H9 (cell line): ENCODE results near the gene ETFB. TPM values are rescaled to one million over a fixed set of nuclear protein-coding genes. Genes with fewer than 3 reads are reported as not detected.

Source experiments
- DNase-seq: peaks from one replicate; pipeline ENCODE4 v3.0.0-alpha.2; 2017
- H2AFZ ChIP-seq: one replicate; pipeline ENCODE4 v1.6.1; 2013; ENCODE audit warnings: mild to moderate bottlenecking, low read length, control low read depth, moderate library complexity
- H2AK5ac ChIP-seq: 2 replicates; pipeline ENCODE4 v1.6.1; 2013; ENCODE audit warnings: low read length, control low read depth, mixed read lengths; ENCODE audit not compliant: insufficient read length
- H2BK120ac ChIP-seq: one replicate; pipeline ENCODE4 v1.6.1; 2013; ENCODE audit warnings: low read depth, mild to moderate bottlenecking, low read length, control low read depth, inconsistent platforms; ENCODE audit not compliant: poor library complexity, severe bottlenecking
- H2BK12ac ChIP-seq: 2 replicates; pipeline ENCODE4 v1.6.1; 2013; ENCODE audit warnings: low read length, control low read depth, mixed read lengths, low read depth; ENCODE audit not compliant: insufficient read length
- H2BK15ac ChIP-seq: 2 replicates; pipeline ENCODE4 v1.6.1; 2013; ENCODE audit warnings: low read depth, low read length, control low read depth
- H2BK20ac ChIP-seq: one replicate; pipeline ENCODE4 v1.6.1; 2013; ENCODE audit warnings: low read depth, mild to moderate bottlenecking, low read length, control low read depth, inconsistent platforms; ENCODE audit not compliant: poor library complexity, severe bottlenecking
- H2BK5ac ChIP-seq: 2 replicates; pipeline ENCODE4 v1.6.1; 2013; ENCODE audit warnings: low read length, control low read depth, mixed read lengths; ENCODE audit not compliant: insufficient read length
- H3K14ac ChIP-seq: 2 replicates; pipeline ENCODE4 v1.6.1; 2013; ENCODE audit warnings: low read length, control low read depth; ENCODE audit not compliant: insufficient read depth
- H3K18ac ChIP-seq: 2 replicates; pipeline ENCODE4 v1.6.1; 2013; ENCODE audit warnings: low read depth, mild to moderate bottlenecking, mixed read lengths, low read length, control low read depth; ENCODE audit not compliant: insufficient read length
- H3K23ac ChIP-seq: 2 replicates; pipeline ENCODE4 v1.6.1; 2013; ENCODE audit warnings: low read length, control low read depth, mixed read lengths, low read depth; ENCODE audit not compliant: insufficient read length
- H3K23me2 ChIP-seq: 2 replicates; pipeline ENCODE4 v1.6.1; 2013; ENCODE audit warnings: low read depth, mild to moderate bottlenecking, mixed read lengths, low read length, control low read depth; ENCODE audit not compliant: insufficient read length, poor library complexity, severe bottlenecking
- H3K27ac ChIP-seq: 2 replicates; pipeline ENCODE4 v1.5.1; 2013; ENCODE audit warnings: low read length, control low read depth, mixed read lengths, low read depth; ENCODE audit not compliant: insufficient read length
- H3K27me3 ChIP-seq: 2 replicates; pipeline ENCODE4 v1.6.1; 2013; ENCODE audit warnings: low read length, control low read depth, inconsistent platforms; ENCODE audit not compliant: insufficient read depth
- H3K4ac ChIP-seq: 2 replicates; pipeline ENCODE4 v1.6.1; 2013; ENCODE audit warnings: low read depth, mild to moderate bottlenecking, control low read depth, inconsistent platforms, low read length, moderate library complexity
- H3K4me1 ChIP-seq: 2 replicates; pipeline ENCODE4 v1.6.1; 2013; ENCODE audit warnings: low read length, control low read depth, inconsistent platforms; ENCODE audit not compliant: insufficient read depth
- H3K4me2 ChIP-seq: 2 replicates; pipeline ENCODE4 v1.6.1; 2013; ENCODE audit warnings: low read length, control low read depth, mixed read lengths; ENCODE audit not compliant: insufficient read length, insufficient read depth
- H3K56ac ChIP-seq: 2 replicates; pipeline ENCODE4 v1.6.1; 2013; ENCODE audit warnings: low read depth, mild to moderate bottlenecking, mixed read lengths, low read length, control low read depth; ENCODE audit not compliant: insufficient read length
- H3K79me1 ChIP-seq: 2 replicates; pipeline ENCODE4 v1.6.1; 2013; ENCODE audit warnings: low read depth, mild to moderate bottlenecking, moderate library complexity, low read length, control low read depth, inconsistent platforms; ENCODE audit not compliant: insufficient read depth, poor library complexity, severe bottlenecking
- H3K79me2 ChIP-seq: 2 replicates; pipeline ENCODE4 v1.6.1; 2013; ENCODE audit warnings: low read length, control low read depth, inconsistent platforms; ENCODE audit not compliant: insufficient read depth
- H3K9ac ChIP-seq: 2 replicates; pipeline ENCODE4 v1.6.1; 2013; ENCODE audit warnings: low read length, control low read depth, mixed read lengths; ENCODE audit not compliant: insufficient read length; ENCODE audit errors: extremely low read depth
- H3K9me3 ChIP-seq: one replicate; pipeline ENCODE4 v1.6.1; 2013; ENCODE audit warnings: low read depth, low read length, inconsistent platforms; ENCODE audit not compliant: control insufficient read depth
- H3T11ph ChIP-seq: one replicate; pipeline ENCODE4 v1.6.1; 2013; ENCODE audit warnings: mild to moderate bottlenecking, low read length, control low read depth, inconsistent platforms
- H4K20me1 ChIP-seq: one replicate; pipeline ENCODE4 v1.6.1; 2013; ENCODE audit not compliant: control insufficient read depth, insufficient read length, insufficient read depth
- H4K5ac ChIP-seq: 2 replicates; pipeline ENCODE4 v1.6.1; 2013; ENCODE audit warnings: low read depth, mild to moderate bottlenecking, mixed read lengths, low read length, control low read depth; ENCODE audit not compliant: insufficient read length
- H4K8ac ChIP-seq: replicated peaks from 2 replicates; pipeline ENCODE4 v1.6.1; 2013; ENCODE audit warnings: low read length, control low read depth, mixed read lengths, low read depth; ENCODE audit not compliant: insufficient read length
- H4K91ac ChIP-seq: 2 replicates; pipeline ENCODE4 v1.6.1; 2013; ENCODE audit warnings: low read depth, mild to moderate bottlenecking, moderate library complexity, mixed read lengths, low read length, control low read depth; ENCODE audit not compliant: insufficient read length
- H3K27ac Mint-ChIP-seq, 3 experiments: 2 replicates in 2 of 3; 3 replicates in 1 of 3; pipeline ENCODE4 v1.8.0; 2020 to 2021; ENCODE audit warnings: mixed read lengths in 3 of 3, mild to moderate bottlenecking in 1 of 3, moderate library complexity in 1 of 3
- H3K27me3 Mint-ChIP-seq: 2 replicates; pipeline ENCODE4 v1.8.0; 2021; ENCODE audit warnings: low read depth, mild to moderate bottlenecking, moderate library complexity, mixed read lengths
- H3K36me3 Mint-ChIP-seq, 3 experiments: 2 replicates in 2 of 3; 3 replicates in 1 of 3; pipeline ENCODE4 v1.8.0; 2020 to 2021; ENCODE audit warnings: low read depth in 3 of 3, mixed read lengths in 3 of 3; ENCODE audit not compliant: insufficient read depth in 1 of 3
- H3K4me1 Mint-ChIP-seq, 2 experiments: 2 replicates each; pipeline ENCODE4 v1.8.0; 2020; ENCODE audit warnings: mixed read lengths in 2 of 2
- H3K4me3 Mint-ChIP-seq, 2 experiments: 2 replicates in 1 of 2; 3 replicates in 1 of 2; pipeline ENCODE4 v1.8.0; 2020 to 2021; ENCODE audit warnings: mild to moderate bottlenecking in 2 of 2, mixed read lengths in 2 of 2, moderate library complexity in 1 of 2
- H3K9me3 Mint-ChIP-seq, 2 experiments: 2 replicates in 1 of 2; 3 replicates in 1 of 2; pipeline ENCODE4 v1.8.0; 2020; ENCODE audit warnings: mild to moderate bottlenecking in 2 of 2, mixed read lengths in 2 of 2, moderate library complexity in 1 of 2
- WGBS: extraction: QIAGEN DNeasy Blood & Tissue Kit; methylation state at CpG from one replicate; pipeline ENCODE4 v1.1.7; 2013; ENCODE audit warnings: missing lambda C conversion rate, low lambda C conversion rate, mixed read lengths; ENCODE audit not compliant: insufficient read length; ENCODE audit errors: extremely low coverage; 5-methylcytosine and 5-hydroxymethylcytosine counted together
- total RNA-seq: library from RNA; stranded (reverse); gene quantifications from 2 replicates; pipeline ENCODE4 v1.2.1, GENCODE V29; 2021
- TF ChIP-seq, protein P1 (sequence below): fragments of 200-600 bp; sonication (generic); conservative IDR thresholded peaks from 3 replicates; pipeline ENCODE4 v1.8.0; 2021; ENCODE audit warnings: antibody characterized with exemption, mild to moderate bottlenecking

ETFB gene
- total RNA-seq, 1 experiment from 2014 or later = 49.4 TPM

GRCh38 chr19:51407511-51408131 is 41.4 kb upstream of the ETFB start:
- Histone ChIP-seq H3K9me3 (peaks cover 10% of the 10 kb centered on the region), H3T11ph (no peak overlapping the region), H3K4me1 (peaks cover 10% of the 10 kb centered on the region; the same call in 1 of the 2 replicates), H3K14ac (no peak overlapping the region), H2BK12ac (no peak overlapping the region), H4K20me1 (no peaks in the 10 kb centered on the region), H3K18ac (no peak overlapping the region), H4K91ac (no peak overlapping the region), H2AK5ac (no peak overlapping the region), H3K56ac (no peak overlapping the region), H3K79me2 (no peaks in the 10 kb centered on the region), H3K27me3 (no peaks in the 10 kb centered on the region), H3K27ac (no peak overlapping the region), H3K4ac (no peak overlapping the region), H2AFZ (no peak overlapping the region), H4K8ac (no peak overlapping the region), H3K79me1 (no peaks in the 10 kb centered on the region), H2BK120ac (no peak overlapping the region), H2BK5ac (no peak overlapping the region), H3K9ac (no peak overlapping the region), H2BK20ac (no peak overlapping the region), H3K23me2 (no peaks in the 10 kb centered on the region), H3K23ac (no peak overlapping the region), H3K4me2 (no peak overlapping the region), H2BK15ac (no peak overlapping the region), H4K5ac (no peak overlapping the region)
- Mint-ChIP-seq H3K27me3 (peaks cover 4% of the 10 kb centered on the region), H3K9me3 (peaks cover 27 to 29% of the 10 kb centered on the region in 2 experiments), H3K4me1 (peaks cover 35 to 38% of the 10 kb centered on the region in 2 experiments), H3K36me3 (peaks cover 27 to 43% (median 35%) of the 10 kb centered on the region in 3 experiments), H3K27ac (peak overlapping the region in 2 of 3 experiments; percentile 72 to 95; a peak in 4 of 7 replicates), H3K4me3 (no peak overlapping the region)
- TF ChIP-seq, protein P1, sequence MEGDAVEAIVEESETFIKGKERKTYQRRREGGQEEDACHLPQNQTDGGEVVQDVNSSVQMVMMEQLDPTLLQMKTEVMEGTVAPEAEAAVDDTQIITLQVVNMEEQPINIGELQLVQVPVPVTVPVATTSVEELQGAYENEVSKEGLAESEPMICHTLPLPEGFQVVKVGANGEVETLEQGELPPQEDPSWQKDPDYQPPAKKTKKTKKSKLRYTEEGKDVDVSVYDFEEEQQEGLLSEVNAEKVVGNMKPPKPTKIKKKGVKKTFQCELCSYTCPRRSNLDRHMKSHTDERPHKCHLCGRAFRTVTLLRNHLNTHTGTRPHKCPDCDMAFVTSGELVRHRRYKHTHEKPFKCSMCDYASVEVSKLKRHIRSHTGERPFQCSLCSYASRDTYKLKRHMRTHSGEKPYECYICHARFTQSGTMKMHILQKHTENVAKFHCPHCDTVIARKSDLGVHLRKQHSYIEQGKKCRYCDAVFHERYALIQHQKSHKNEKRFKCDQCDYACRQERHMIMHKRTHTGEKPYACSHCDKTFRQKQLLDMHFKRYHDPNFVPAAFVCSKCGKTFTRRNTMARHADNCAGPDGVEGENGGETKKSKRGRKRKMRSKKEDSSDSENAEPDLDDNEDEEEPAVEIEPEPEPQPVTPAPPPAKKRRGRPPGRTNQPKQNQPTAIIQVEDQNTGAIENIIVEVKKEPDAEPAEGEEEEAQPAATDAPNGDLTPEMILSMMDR = peak; percentile 69
- no CpG with 5 or more reads among the region's 6 CpGs for WGBS
- peak; percentile 74 for DNase-seq
